Esophagus muscularis mucosa (tissue), 4 donors: ENCODE data around the gene CUBN. TPM values are rescaled to one million over a fixed set of nuclear protein-coding genes. Genes with fewer than 3 reads are reported as not detected.

Source experiments
- DNase-seq: peaks from one replicate; pipeline ENCODE4 v3.0.0-alpha.2; 2017; ENCODE audit errors: extremely low spot score
- H3K27ac ChIP-seq, 4 donors: fragments of 200-600 bp; sonication (generic); replicated peaks in 1 of 4; 1 replicate in 3 of 4; 2 replicates in 1 of 4; pipeline ENCODE4 v1.5.1; 2016 to 2019; ENCODE audit warnings: mild to moderate bottlenecking in 1 of 4
- H3K27me3 ChIP-seq, 4 donors: fragments of 200-600 bp; sonication (generic); one replicate each; pipeline versions ENCODE4 v1.5.1 to v1.6.0; 2016 to 2019
- H3K36me3 ChIP-seq, 4 donors: fragments of 200-600 bp; sonication (generic); one replicate each; pipeline ENCODE4 v1.5.1; 2016 to 2019
- H3K4me1 ChIP-seq, 4 donors: fragments of 200-600 bp; sonication (generic); one replicate each; pipeline ENCODE4 v1.5.1; 2016 to 2019
- H3K4me3 ChIP-seq, 4 donors: fragments of 200-600 bp; sonication (generic); 1 replicate in 2 of 4; 2 replicates in 2 of 4; pipeline ENCODE4 v1.5.1; 2016 to 2019; ENCODE audit warnings: mild to moderate bottlenecking in 4 of 4, moderate library complexity in 1 of 4
- H3K9me3 ChIP-seq, 4 donors: fragments of 200-600 bp; sonication (generic); 1 replicate in 3 of 4; 2 replicates in 1 of 4; pipeline ENCODE4 v1.5.1; 2016 to 2019
- CTCF ChIP-seq, 3 experiments: fragments of 200-600 bp in 2 of 3; fragments of 450-650 bp in 1 of 3; sonication (generic) in 2 of 3; IDR thresholded peaks; one replicate each; pipeline ENCODE4 v1.5.1; 2017 to 2019; ENCODE audit warnings: antibody characterized with exemption in 3 of 3, mild to moderate bottlenecking in 2 of 3, moderate library complexity in 1 of 3
- EP300 ChIP-seq: sonication (generic); formaldehyde crosslinking; IDR thresholded peaks from one replicate; pipeline ENCODE4 v1.6.1; 2017; ENCODE audit warnings: antibody characterized with exemption
- POLR2A ChIP-seq: fragments of 450-650 bp; IDR thresholded peaks from one replicate; pipeline ENCODE4 v1.6.1; 2017; ENCODE audit warnings: antibody characterized with exemption, moderate library complexity, mild to moderate bottlenecking, low read depth
- POLR2AphosphoS5 ChIP-seq, 2 donors: sonication (generic); formaldehyde crosslinking; IDR thresholded peaks; one replicate each; pipeline ENCODE4 v1.6.1; 2017; ENCODE audit warnings: antibody characterized with exemption in 2 of 2
- WGBS: methylation state at CpG from one replicate; pipeline ENCODE4 v1.1.5; 2018; 5-methylcytosine and 5-hydroxymethylcytosine counted together
- intact Hi-C: fragments of 100-400 bp; cut with DNase I; formaldehyde crosslinking; loops from one replicate; pipeline ENCODE4 v1.15.1; 2023
- total RNA-seq, 4 donors: library from RNA; depleted of rRNA; stranded (reverse); fragments of >200 nt; gene quantifications; one replicate each; pipeline versions ENCODE4 v1.1.0 to v1.2.1, GENCODE V29; 2016

CUBN gene
- total RNA-seq, 4 donors from 2014 or later, result 1.3 to 4.6 (median 2.3) TPM

- intact Hi-C loops, result no loop called here
- 62% methylated on average over 10 of the region's 10 CpGs for WGBS
- Histone ChIP-seq H3K9me3 (no peaks in the 10 kb centered on the region), H3K27me3 (no peaks in the 10 kb centered on the region), H3K36me3 (no peaks in the 10 kb centered on the region), H3K27ac (no peak overlapping the region), H3K4me3 (no peak overlapping the region), H3K4me1 (peaks cover 0 to under 1% (median 0%) of the 10 kb centered on the region in 4 donors)
- TF ChIP-seq POLR2A (no peak), EP300 (no peak), POLR2AphosphoS5 (IDR thresholded peaks at IDR 0.05) (no peak), CTCF (IDR thresholded peaks at IDR 0.05) (no peak)
- DNase-seq, result no peak
Measured at GRCh38 chr10:16848562-16849154, 281.0 kb downstream of the CUBN start.

- H3K4me1 ChIP-seq, result peaks cover 0 to 3% (median 0%) of the 10 kb centered on the region in 4 donors
- H3K36me3 ChIP-seq, result no peaks in the 10 kb centered on the region
- intact Hi-C loops, result no loop called here
- TF ChIP-seq POLR2A (no peak), CTCF (IDR thresholded peaks at IDR 0.05) (no peak), POLR2AphosphoS5 (IDR thresholded peaks at IDR 0.05) (no peak)
- DNase-seq, result no peak
- 68% methylated on average over 6 of the region's 6 CpGs for WGBS
- no peak overlapping the region for H3K27ac ChIP-seq
- H3K27me3 ChIP-seq, result no peaks in the 10 kb centered on the region
- H3K9me3 ChIP-seq, result no peaks in the 10 kb centered on the region
- H3K4me3 ChIP-seq, result no peak overlapping the region
Measured at GRCh38 chr10:16847644-16848043, 282.0 kb downstream of the CUBN start.

GRCh38 chr10:16845248-16845647 is 284.4 kb downstream of the CUBN start:
- H3K4me1 ChIP-seq, result peaks cover 0 to 3% (median 0%) of the 10 kb centered on the region in 4 donors
- H3K4me3 ChIP-seq, result no peak overlapping the region
- no peak overlapping the region for H3K27ac ChIP-seq
- intact Hi-C loops, result no loop called here
- H3K27me3 ChIP-seq, result no peaks in the 10 kb centered on the region
- H3K9me3 ChIP-seq, result no peaks in the 10 kb centered on the region
- no peaks in the 10 kb centered on the region for H3K36me3 ChIP-seq
- TF ChIP-seq POLR2A (no peak), CTCF (IDR thresholded peaks at IDR 0.05) (no peak), EP300 (no peak), POLR2AphosphoS5 (IDR thresholded peaks at IDR 0.05) (no peak)
- no peak for DNase-seq

- no peaks in the 10 kb centered on the region for H3K36me3 ChIP-seq
- no peak overlapping the region for H3K27ac ChIP-seq
- 3% methylated on average over 1 of the region's 1 CpG for WGBS
Measured at GRCh38 chr10:16843252-16843870, 286.2 kb downstream of the CUBN start.

More at GRCh38 chr10:16843252-16843870, 286.2 kb downstream of the CUBN start:
- H3K27me3 ChIP-seq, result no peaks in the 10 kb centered on the region
- TF ChIP-seq POLR2A (no peak), EP300 (no peak), CTCF (IDR thresholded peaks at IDR 0.05) (peak; percentile 61 to 76 (median 67)), POLR2AphosphoS5 (IDR thresholded peaks at IDR 0.05) (no peak)
- no peaks in the 10 kb centered on the region for H3K9me3 ChIP-seq
- DNase-seq, result no peak
- intact Hi-C loops, result loop anchor here (2.0 to 5.0 kb wide), 2 partner anchors 413 to 589 kb away; no protein-coding TSS in a partner anchor
- no peak overlapping the region for H3K4me3 ChIP-seq
- H3K4me1 ChIP-seq, result peaks cover 0 to 3% (median 0%) of the 10 kb centered on the region in 4 donors
